GM18517 (cell line): ENCODE results near the gene MTARC1.

Experiments
- ATAC-seq: cut with Tn5 transposase; IDR thresholded peaks from one replicate; pipeline ENCODE4 v1.9.1; 2021; ENCODE audit warnings: mild to moderate bottlenecking, moderate library complexity; ENCODE audit not compliant: unreplicated experiment

The MTARC1 gene

GRCh38 chr1:220803401-220804201 lies 16.9 kb downstream of the MTARC1 start:
- peak; percentile 77 for ATAC-seq

- ATAC-seq, result no peak
Measured at GRCh38 chr1:220804202-220804586, 17.5 kb downstream of the MTARC1 start.

GRCh38 chr1:220806408-220806807 lies 19.7 kb downstream of the MTARC1 start:
- no peak for ATAC-seq

GRCh38 chr1:220807726-220808125 lies 21.0 kb downstream of the MTARC1 start:
- no peak for ATAC-seq

DNA sequence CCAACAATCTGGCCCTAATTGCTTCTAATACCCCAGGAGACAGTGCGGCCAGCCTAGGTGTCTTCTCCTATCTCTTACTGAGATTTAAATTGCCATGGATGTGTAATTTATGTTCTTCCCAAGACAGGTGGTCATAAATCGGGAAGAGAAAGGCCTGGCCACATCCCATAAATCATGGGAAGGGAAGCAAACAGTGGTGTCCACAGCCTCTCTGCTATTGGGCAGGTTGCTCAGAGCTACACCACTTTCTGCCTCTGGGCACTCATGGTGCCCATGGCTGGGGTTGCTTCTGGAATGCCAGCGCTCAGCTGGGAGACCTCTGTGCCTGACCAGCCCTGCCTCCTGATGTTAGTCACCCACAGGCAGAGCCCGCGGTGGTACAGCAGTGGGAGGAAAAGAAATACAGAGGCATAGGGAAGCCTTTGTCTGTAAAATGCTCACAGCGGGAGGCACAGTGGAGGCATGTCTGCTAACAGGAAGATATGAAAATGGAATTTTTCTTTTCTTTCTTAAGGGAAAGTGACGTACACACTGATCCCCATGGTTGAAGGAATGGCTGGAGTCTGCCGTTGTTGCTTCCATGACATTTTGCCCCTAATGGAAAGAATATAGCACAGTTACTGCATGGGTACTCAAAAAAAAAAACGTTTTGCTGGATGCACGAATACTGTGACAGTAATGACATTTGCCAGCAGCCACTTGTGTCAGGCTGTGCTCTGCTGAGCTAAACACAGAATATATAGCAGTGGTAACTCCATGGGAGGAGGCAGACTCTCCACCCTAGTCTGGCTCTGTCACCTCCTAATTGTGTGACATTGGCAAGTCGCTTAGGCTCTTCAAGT lies 21.9 kb downstream of the MTARC1 start:
- ATAC-seq, result no peak

- no peak for ATAC-seq
Measured at GRCh38 chr1:220809187-220809550, 22.5 kb downstream of the MTARC1 start.

DNA sequence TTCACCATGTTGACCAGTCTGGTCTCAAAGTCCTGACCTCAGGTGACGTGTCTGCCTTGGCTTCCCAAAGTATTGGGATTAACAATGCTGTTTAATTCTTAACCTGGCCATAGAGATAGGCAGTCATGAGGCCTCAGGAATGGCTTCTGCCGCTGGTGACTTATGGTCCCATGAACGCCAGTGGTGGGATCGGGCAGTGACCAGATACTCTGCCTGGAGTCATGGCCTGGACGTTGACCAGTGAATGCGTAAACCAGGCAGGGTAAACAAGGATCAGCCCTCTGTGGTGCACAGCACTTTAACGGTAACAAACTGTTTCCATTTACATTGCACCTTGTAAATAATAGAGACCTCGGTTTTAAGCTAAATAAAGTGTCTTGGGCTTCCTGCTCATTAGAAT lies 23.0 kb downstream of the MTARC1 start:
- ATAC-seq, result peak; percentile 8

GRCh38 chr1:220810179-220810653 lies 23.5 kb downstream of the MTARC1 start:
- peak; percentile 93 for ATAC-seq

DNA sequence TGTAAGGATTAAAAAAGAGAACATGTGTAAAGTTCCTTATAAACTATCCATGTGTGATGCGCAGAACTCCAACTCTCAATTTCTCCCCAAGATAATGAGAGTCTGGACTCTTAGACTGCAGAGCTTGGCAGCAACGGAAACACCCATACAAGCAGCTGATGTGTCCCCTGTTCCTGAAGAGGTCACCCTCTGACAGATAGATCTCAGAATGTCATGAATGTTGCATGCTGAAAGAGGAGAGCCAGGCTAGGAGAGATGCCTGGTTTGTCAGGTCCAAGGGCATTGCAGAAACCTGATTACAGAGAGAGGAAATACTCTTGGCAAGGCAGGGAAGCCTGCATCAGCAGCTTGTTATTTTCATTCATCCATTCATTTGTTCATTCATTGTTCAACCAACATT lies 24.2 kb downstream of the MTARC1 start:
- no peak for ATAC-seq

- ATAC-seq, result no peak
Measured at GRCh38 chr1:220811695-220812094, 25.0 kb downstream of the MTARC1 start.

- ATAC-seq, result no peak
Measured at GRCh38 chr1:220812308-220812707, 25.6 kb downstream of the MTARC1 start.

GRCh38 chr1:220813013-220813412 lies 26.3 kb downstream of the MTARC1 start:
- ATAC-seq, result no peak

- ATAC-seq, result no peak
Measured at GRCh38 chr1:220815409-220815808, 28.7 kb downstream of the MTARC1 start.

DNA sequence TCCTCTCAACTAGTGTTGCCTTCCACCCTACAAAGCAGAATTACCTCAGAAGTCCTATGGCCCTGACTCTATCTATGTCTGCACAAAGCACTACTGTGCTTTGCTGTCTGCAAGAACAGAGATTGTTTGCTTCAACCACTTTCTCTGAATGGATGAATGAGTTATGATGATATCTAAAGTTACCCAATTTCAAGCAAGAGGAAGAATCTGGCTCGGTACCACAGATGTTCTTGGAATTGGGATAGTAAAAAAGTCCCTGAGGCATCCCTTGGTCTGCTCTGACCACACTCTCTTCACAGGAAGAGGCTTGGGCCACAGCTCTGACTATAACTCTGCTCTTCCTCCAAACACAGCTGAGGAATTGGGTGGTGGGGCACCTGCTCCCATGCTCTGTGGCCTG lies 31.2 kb downstream of the MTARC1 start:
- no peak for ATAC-seq

GRCh38 chr1:220818421-220819173 lies 31.9 kb downstream of the MTARC1 start:
- ATAC-seq, result no peak

DNA sequence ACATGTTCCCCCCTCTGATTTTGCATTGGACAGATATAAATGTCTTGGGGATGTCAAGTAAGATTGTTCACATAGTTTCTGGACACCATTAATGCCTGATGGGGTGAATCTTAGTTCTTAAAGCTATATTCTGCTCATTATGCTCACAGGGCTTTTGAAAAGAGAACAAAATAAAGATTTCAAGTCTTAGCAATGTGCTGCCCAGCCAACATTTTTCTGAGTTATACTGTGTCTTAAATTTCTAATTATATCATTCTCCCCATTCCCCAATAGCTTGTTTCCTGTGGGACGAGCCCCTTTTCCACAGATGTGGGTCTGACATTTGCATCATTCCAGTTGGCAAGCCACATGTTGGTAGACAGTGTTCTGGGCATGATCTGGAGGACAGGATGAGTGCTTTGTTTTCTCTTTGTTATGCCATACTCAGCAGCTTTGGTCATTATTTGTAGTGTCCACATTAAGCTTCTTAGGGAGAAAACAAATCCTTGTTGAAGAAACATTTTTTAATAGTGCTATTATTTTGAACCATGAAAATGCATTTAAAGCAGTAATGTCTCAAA lies 32.8 kb downstream of the MTARC1 start:
- no peak for ATAC-seq

- ATAC-seq, result no peak
Measured at GRCh38 chr1:220824031-220824989, 37.6 kb downstream of the MTARC1 start.

DNA sequence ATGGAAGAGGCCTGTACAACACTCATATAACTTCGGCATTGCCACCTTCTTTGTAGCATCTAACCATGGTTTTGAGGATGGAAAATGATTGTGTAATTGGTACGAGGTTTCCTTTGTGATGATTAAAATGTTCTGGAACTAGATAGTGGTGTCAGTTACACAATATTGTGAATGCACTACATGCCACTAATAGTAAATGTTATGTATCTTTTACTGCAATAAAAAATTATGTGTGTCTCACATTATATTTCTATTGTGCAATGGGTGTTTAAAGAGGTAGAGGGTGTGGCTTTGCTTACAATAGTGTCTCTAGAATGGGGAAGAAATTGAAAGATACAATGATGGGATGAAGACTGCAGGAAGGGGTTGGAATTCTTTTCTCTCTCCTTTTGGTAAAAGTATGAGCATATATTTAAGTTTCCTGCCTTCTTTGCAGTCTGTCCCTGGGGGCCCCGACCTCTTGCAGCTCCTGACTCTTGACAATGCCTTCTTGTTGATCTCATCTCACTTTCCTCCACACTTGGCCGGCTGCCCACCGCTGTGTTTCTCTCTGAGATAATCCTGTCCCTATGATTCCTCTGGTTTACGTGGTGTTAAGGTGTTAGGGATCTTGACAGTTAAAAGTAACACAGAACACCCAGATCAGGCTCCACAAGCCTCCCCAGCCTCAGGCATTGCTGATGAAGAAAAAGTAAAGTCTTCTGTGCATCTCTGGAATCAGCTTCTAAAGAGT lies 39.3 kb downstream of the MTARC1 start:
- no peak for ATAC-seq

DNA sequence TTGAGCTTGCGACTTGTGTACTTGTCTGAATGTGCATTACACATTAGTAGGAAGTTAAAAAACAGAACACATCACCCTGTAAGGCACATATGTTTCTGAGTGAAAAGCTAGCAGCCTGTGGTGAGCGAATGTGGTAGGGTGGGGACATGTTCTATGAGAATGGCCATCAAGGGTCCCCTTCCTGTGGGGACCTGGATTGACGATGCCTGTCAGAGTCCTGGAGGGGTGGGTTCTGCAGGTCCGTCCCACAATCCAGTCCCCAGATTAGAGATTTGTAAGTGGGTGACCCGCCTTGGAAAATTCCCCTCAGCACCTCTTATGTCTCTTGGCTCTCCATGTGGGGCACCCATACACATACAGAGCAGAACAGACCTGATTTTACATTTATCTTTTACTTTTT lies 40.0 kb downstream of the MTARC1 start:
- no peak for ATAC-seq
